Stomach (tissue), 4 donors: ENCODE results near the gene DIAPH3.

Experiments used
- CTCF ChIP-seq, 7 experiments: fragments of 450-650 bp in 4 of 7; fragments of 200-600 bp in 3 of 7; sonication (generic) in 3 of 7; IDR thresholded peaks; one replicate each; pipeline ENCODE4 v1.5.1; 2016 to 2019; ENCODE audit warnings: antibody characterized with exemption in 7 of 7, control low read depth in 2 of 7, mild to moderate bottlenecking in 1 of 7
- POLR2A ChIP-seq, 4 donors: fragments of 450-650 bp; IDR thresholded peaks; one replicate each; pipeline ENCODE4 v1.6.1; 2016; ENCODE audit warnings: antibody characterized with exemption in 4 of 4, control low read depth in 2 of 4, mild to moderate bottlenecking in 1 of 4, moderate library complexity in 1 of 4

- no peak for TF ChIP-seq CTCF (IDR thresholded peaks at IDR 0.05)
- TF ChIP-seq POLR2A (IDR thresholded peaks at IDR 0.05): no peak
These were observed 47.0 kb upstream of the DIAPH3 start for GRCh38 chr13:60210510-60211330.
